ENCODE results near the gene MRPL55. TPM values are rescaled to one million over a fixed set of nuclear protein-coding genes. Genes with fewer than 3 reads are reported as not detected.

Gene MRPL55
- polyA plus RNA-seq, 3 donors from 2014 or later: 125 to 230 (median 129) TPM

DNA sequence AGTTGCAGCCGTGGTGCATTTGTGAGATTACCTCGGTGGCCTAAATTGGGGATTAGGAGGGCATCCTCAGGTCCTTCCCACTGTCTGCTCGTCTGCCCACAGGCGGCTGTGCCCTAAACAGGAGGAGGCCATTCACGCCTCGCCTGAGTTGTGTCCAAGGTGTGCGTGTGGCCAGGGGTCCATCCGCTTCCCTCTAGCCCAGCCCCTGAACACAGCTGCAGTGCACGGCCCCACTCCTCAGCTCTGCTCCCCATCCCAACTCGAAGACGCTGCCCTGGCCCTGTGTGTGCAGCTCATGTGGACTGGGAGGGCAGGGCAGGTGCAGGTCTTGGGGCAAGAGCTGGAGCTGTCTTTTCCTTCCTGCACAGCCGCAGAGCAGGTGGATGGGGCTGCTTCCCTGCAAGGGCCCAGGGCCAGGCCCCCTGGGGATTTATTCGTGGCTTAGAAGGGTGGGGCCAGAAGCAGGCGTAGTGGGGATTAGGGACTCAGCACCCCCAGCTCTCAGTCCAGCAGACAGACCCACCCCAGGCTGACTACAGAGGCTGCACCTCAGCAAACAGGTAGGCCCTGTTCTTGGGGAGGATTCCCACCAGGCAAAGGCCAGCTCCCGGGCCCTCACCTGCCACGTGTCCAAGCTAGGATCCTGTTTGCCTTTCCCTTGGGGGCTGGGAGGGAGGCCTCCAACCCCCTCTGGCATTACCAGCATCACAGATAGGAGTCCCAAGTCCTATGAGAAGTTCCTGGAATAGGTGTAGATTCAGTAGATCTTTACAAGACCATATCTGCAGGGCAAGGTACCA lies 35.3 kb upstream of the MRPL55 start:
- H3K27ac Mint-ChIP-seq: peak overlapping the region in 2 of 6 donors; percentile 43 to 96
- H3K9me3 Mint-ChIP-seq: no peaks in the 10 kb centered on the region
- peak overlapping the region in 2 of 5 donors; percentile 57 to 59 for H3K4me3 Mint-ChIP-seq
- H3K4me1 Mint-ChIP-seq: peaks cover 35 to 42% of the 10 kb centered on the region in 2 donors
- no peak for DNase-seq
- peaks cover 10 to 20% (median 10%) of the 10 kb centered on the region in 3 donors for H3K27me3 Mint-ChIP-seq (ENCODE audit: low read depth in 3 of 3)
- H3K36me3 Mint-ChIP-seq: no peaks in the 10 kb centered on the region

DNA sequence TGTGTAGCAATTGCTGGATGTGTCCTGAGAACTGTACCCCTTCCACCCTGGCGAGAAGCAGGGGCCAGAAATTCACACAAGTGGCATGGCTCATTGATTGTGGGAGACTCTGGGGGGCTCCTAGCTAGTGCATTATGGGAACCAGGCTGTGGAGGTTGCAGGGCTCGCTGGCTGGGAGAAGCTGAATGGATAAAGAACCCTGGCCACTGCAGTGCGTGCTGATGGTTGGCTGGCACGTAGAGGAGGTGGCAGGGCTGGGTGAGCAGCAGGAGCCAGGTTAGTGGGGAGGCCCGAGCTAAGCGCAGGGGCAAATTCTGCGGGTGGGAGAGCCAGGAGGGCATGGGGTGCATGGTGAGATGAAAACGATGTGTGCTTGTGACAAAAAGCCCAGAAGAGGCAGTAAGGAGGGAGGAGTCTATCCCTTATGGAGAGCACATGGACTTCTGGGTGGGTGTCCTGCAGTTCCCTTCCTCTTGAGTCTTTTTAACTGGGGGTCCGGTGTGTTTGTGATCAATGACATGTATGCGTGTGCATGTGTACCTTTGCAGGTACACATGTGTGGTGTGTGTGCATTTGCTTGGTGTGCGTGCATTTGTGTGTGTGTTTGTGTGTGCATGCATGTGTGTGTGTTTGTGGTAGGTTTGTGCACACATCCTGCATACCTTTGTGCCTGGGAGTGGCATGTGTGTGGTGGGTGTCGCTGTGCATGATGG lies 34.5 kb upstream of the MRPL55 start:
- peak overlapping the region; percentile 65 to 100 (median 90) for H3K27ac Mint-ChIP-seq
- H3K9me3 Mint-ChIP-seq: no peaks in the 10 kb centered on the region
- peak overlapping the region; percentile 41 to 99 (median 60) for H3K4me3 Mint-ChIP-seq
- no peak for DNase-seq
- peaks cover 10 to 20% (median 10%) of the 10 kb centered on the region in 3 donors for H3K27me3 Mint-ChIP-seq (ENCODE audit: low read depth in 3 of 3)
- no peaks in the 10 kb centered on the region for H3K36me3 Mint-ChIP-seq
- H3K4me1 Mint-ChIP-seq: peaks cover 35 to 42% of the 10 kb centered on the region in 2 donors

DNA sequence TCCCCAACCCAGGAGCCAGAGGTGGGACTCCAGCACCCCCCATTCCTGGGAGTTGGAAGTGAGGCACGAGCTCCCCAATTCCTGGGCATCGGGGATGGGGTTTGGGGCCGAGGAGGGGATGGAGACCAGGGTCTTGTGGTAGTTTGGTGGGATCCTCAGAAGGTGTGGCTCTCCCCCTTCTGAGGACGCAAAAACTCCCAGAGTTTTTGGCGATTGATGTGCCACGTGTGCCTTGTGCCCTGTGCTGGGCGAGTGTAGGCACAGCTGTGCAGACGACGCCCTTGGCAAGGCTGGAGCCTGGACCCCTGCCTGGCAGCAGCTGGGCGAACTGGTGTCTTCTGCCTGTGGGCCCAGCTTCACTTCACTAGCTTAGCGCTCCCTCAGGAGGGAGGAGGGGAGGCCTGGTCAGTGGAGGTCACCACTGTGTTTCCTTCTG lies 33.6 kb upstream of the MRPL55 start:
- H3K27ac Mint-ChIP-seq: peak overlapping the region; percentile 45 to 100 (median 99)
- peaks cover 35 to 42% of the 10 kb centered on the region in 2 donors for H3K4me1 Mint-ChIP-seq
- H3K4me3 Mint-ChIP-seq: peak overlapping the region; percentile 41 to 99 (median 59)
- no peak for DNase-seq
- H3K9me3 Mint-ChIP-seq: no peaks in the 10 kb centered on the region
- no peaks in the 10 kb centered on the region for H3K36me3 Mint-ChIP-seq
- peaks cover 8 to 20% (median 10%) of the 10 kb centered on the region in 3 donors for H3K27me3 Mint-ChIP-seq (ENCODE audit: low read depth in 3 of 3)

DNA sequence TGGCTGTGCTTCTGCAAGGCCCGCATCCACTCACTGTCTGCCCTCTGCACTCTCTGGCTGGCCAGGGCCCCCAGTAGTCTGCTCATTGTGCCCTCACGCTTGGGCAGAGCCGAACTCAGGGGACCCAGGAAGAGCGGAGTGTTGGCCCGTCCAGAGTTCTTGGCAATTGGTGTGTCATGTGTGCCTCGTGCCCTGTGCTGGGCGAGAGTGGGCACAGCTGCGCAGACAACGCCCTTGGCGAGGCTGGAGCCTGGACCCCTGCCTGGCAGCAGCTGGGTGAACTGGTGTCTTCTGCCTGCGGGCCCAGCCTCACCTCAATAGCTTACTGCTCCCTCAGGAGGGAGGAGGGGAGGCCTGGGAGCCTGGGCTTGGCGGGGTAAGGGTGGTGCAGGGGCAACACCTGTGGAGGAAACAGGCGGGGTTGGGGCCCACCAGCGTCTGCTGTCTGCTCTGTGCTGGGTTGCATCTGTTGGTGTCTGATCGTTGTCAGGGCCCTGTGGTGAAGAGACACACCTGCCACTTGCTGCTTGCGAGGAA lies 33.1 kb upstream of the MRPL55 start:
- H3K4me1 Mint-ChIP-seq: peaks cover 38 to 44% of the 10 kb centered on the region in 2 donors
- peak overlapping the region; percentile 93 to 99 (median 98) for H3K4me3 Mint-ChIP-seq
- H3K27ac Mint-ChIP-seq: peak overlapping the region; percentile 96 to 100 (median 99)
- DNase-seq: no peak
- no peaks in the 10 kb centered on the region for H3K9me3 Mint-ChIP-seq
- H3K36me3 Mint-ChIP-seq: no peaks in the 10 kb centered on the region
- H3K27me3 Mint-ChIP-seq (ENCODE audit: low read depth in 3 of 3): peaks cover 8 to 20% (median 10%) of the 10 kb centered on the region in 3 donors

DNA sequence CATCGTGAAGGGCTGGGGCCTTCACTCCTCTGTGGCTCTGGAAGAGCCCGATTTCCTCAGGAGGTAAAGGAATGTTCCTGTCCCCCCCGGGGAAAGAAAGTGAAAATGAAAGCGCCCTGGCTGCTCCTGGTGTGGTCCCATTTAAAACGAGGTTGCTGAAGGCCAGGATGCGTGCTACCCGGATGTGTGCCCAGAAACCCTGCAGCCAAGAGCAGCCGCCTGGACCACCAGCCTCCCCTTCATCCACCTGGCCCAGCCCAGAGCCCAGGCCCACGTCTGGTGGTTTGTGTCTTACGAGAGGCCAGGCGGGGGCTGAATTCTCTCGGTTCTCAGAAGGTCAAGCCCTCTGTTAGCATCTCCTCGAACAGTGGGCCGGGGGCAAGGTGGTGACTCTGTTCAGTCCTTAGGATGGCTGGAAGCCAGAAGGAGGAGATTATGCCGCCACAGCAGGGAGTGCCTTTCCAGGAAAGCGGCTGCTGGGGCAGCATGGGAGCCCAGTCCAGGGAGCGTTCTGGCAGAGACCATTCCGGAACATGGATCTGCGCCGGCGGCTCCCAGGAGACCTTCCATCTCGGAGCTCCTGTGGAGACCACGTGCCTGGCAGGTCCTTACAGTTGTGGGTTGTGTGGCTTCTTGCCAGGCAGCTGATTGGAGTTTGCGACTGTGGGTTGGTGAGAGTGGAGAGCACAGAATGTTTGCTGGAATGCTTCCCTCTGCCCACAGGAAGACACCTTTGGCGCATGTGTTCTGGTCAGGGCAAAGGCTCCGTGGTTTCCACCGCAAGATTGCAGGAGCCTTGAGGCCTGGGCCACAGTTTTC lies 32.3 kb upstream of the MRPL55 start:
- peak; percentile 42 to 56 (median 49) for DNase-seq
- H3K4me3 Mint-ChIP-seq: peak overlapping the region; percentile 93 to 99 (median 98)
- peaks cover 45 to 51% of the 10 kb centered on the region in 2 donors for H3K4me1 Mint-ChIP-seq
- no peaks in the 10 kb centered on the region for H3K36me3 Mint-ChIP-seq
- H3K27ac Mint-ChIP-seq: peak overlapping the region; percentile 96 to 100 (median 99)
- H3K27me3 Mint-ChIP-seq (ENCODE audit: low read depth in 3 of 3): peaks cover 8 to 20% (median 10%) of the 10 kb centered on the region in 3 donors
- no peaks in the 10 kb centered on the region for H3K9me3 Mint-ChIP-seq

DNA sequence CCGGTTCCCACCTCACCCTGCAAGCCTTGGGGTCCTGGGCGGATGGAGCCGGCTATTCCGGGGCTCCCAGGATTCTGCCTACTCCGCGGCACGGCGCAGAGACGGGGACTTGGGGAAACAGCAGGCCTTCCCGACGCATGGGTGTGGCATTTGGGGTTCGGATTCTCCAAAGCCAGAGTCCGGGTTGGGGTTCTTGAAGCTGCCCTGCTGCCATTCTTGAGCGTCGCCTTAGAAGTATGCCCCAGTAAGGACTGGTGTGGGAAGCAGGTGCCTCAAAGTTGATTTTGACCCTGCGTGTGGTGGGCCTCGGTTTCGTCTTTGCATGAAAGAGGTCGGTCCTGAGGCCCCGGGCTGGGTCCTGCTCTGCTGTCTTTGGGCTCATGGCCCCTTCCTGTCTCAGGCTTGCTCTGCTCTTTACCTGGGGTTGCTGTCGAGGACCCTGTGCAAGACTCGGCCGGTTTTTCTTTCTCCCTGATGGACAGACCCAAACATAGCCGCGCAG lies 31.7 kb upstream of the MRPL55 start:
- H3K4me1 Mint-ChIP-seq: peaks cover 46 to 51% of the 10 kb centered on the region in 2 donors
- H3K9me3 Mint-ChIP-seq: no peaks in the 10 kb centered on the region
- peak overlapping the region; percentile 93 to 99 (median 98) for H3K4me3 Mint-ChIP-seq
- DNase-seq: peak in 2 of 3 donors; percentile 22 to 31
- H3K36me3 Mint-ChIP-seq: no peaks in the 10 kb centered on the region
- H3K27ac Mint-ChIP-seq: peak overlapping the region; percentile 96 to 100 (median 99)
- H3K27me3 Mint-ChIP-seq (ENCODE audit: low read depth in 3 of 3): peaks cover 8 to 16% (median 10%) of the 10 kb centered on the region in 3 donors

DNA sequence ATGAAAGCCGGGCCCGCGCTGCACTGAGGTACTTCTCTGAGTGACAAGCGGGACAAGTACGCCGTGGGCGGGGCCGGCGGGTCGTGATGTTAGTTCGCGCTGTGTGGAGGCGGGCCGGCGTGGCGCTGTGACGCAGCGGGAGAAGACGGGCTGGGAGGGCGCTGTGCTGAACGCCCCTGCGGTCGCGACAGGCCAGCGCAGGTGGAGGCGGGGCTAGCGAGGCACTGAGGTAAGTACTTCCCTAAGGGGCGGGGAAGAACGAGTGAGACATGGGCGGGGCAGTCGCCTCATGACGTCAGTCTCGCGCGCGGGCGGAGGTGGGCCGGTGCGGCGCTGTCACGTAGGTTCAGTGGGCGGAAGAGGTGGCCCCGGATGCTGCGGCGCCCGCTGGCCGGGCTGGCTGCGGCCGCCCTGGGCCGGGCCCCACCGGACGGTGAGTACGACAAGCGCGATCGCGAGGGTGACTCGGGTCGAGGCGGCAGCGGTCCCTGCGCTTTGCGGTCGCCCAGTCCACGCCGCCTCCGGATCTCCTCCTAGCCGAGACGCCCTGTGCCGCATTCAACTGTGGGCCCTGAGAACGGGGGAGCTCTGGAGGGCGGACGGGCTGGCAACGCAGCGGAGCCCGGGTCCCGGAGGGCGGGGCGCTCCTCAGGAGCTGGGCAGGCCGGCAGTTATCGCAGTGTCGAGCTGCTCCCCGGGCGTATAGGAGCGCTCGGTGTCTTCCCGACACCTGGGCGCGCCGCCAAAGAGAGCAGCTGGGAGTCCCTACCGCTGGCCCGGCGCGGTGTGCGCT lies 31.0 kb upstream of the MRPL55 start, which contains the start of gene GUK1:
GUK1 (plus strand) TSS at position 349 of the 793 bp plus-strand sequence; CDS start at position 373, 24 bp downstream.
- no peaks in the 10 kb centered on the region for H3K36me3 Mint-ChIP-seq
- H3K27ac Mint-ChIP-seq: peak within 1 kb of the TSS; percentile 96 to 100 (median 99)
- H3K9me3 Mint-ChIP-seq: no peaks in the 10 kb centered on the region
- peak; percentile 100 for DNase-seq
- H3K4me3 Mint-ChIP-seq: peak within 1 kb of the TSS; percentile 93 to 99 (median 98)
- H3K4me1 Mint-ChIP-seq: peaks cover 46 to 51% of the 10 kb centered on the region in 2 donors
- H3K27me3 Mint-ChIP-seq (ENCODE audit: low read depth in 3 of 3): peaks cover 8 to 16% (median 10%) of the 10 kb centered on the region in 3 donors

DNA sequence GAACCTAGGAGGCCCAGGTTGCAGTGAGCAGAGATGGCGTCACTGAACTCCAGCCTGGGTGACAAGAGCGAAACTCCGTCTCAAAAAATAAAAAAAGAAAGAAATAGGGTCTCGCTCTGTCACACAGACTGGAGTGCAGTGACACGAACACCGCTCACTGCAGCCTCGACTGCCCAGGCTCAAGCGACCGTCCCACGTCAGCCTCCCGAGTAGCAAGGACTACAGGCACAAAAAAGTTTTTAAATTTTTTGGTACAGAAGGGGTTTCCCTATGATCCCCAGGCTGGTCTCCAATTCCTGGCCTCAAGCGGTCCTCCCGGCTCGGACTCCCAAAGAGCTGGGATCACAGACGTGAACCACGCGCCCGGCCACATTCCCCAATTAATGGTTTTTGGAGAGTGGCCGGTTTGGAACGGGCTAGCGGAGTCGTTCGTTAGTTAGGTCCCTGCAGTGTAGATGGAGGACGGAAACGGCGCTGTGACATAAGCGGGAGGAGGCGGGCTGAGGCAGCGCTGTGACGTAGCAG lies 30.4 kb upstream of the MRPL55 start:
- Mint-ChIP-seq H3K9me3 (no peaks in the 10 kb centered on the region), H3K27ac (peak overlapping the region; percentile 96 to 100 (median 99)), H3K4me3 (peak overlapping the region; percentile 93 to 99 (median 98)), H3K4me1 (peaks cover 46 to 48% of the 10 kb centered on the region in 2 donors), H3K27me3 (ENCODE audit: low read depth in 3 of 3) (peaks cover 8 to 16% (median 10%) of the 10 kb centered on the region in 3 donors), H3K36me3 (no peaks in the 10 kb centered on the region)
- DNase-seq: no peak

DNA sequence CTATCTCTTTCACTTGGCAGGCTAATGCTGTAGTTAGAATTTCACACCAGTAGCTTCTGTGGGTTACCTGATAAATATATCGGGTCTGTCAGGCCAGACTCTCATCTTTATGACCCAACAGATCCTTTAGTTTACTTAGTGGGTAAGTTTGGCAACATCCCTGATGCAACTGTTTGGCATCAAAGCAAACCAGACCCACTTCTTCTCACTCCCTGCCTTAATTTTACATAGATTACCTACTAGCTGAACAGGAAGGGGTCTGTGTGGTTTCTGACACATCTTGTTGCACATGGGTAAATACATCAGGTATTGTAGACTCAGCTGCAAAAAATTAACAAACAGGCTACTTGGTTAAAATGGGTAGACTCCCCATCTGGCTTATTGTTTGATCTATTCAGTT lies 27.8 kb upstream of the MRPL55 start:
- peak overlapping the region in 2 of 5 donors; percentile 0 to 10 for H3K4me3 Mint-ChIP-seq
- H3K36me3 Mint-ChIP-seq: no peaks in the 10 kb centered on the region
- H3K27me3 Mint-ChIP-seq (ENCODE audit: low read depth in 3 of 3): peaks cover 8 to 10% (median 10%) of the 10 kb centered on the region in 3 donors
- DNase-seq: peak; percentile 41 to 51 (median 45)
- peaks cover 25% of the 10 kb centered on the region in 2 donors for H3K4me1 Mint-ChIP-seq
- H3K9me3 Mint-ChIP-seq: no peaks in the 10 kb centered on the region
- peak overlapping the region; percentile 21 to 83 (median 73) for H3K27ac Mint-ChIP-seq

DNA sequence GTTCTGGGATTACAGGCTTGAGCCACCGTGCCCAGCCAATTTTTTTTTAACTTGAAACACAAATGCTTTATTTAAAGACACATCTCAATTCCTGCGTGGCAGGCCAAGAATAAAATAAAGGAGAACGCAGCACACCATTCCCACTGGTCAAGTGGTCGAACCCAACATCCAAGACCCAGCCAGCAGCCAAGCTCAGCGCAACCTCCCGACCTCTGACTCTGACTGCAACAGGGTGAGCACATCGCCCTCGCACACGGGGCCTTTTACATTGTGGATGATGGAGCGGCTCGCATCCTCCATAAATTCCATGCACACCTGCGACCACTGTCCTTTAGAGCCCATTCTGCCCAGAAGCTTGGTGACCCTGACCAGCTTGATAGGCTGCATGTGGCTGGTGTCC lies 25.5 kb upstream of the MRPL55 start:
- peaks cover under 1 to 3% (median 1%) of the 10 kb centered on the region in 3 donors for H3K27me3 Mint-ChIP-seq (ENCODE audit: low read depth in 3 of 3)
- H3K4me1 Mint-ChIP-seq: peaks cover 15 to 18% of the 10 kb centered on the region in 2 donors
- H3K36me3 Mint-ChIP-seq: no peaks in the 10 kb centered on the region
- no peak overlapping the region for H3K4me3 Mint-ChIP-seq
- DNase-seq: no peak
- no peaks in the 10 kb centered on the region for H3K9me3 Mint-ChIP-seq
- no peak overlapping the region for H3K27ac Mint-ChIP-seq

DNA sequence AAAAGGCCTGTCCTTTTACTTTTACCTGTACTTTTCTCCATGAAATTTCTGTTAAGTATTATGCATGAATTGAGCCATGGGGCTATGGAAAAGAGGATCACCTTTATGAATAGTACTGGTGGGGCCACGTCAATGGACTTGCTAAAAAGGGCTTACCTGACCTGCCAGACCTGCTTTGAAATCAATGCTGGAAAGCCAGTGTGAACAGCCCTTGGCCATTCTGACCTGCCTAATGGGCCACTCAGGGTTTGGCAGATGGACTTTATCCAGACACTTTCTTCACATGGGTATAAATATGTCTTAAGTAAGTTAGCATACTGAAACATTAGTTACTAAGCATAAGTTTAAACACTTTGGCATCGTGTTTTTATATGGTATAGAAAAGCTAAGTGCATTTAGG lies 22.7 kb upstream of the MRPL55 start:
- no peak overlapping the region for H3K27ac Mint-ChIP-seq
- peaks cover 0 to 5% (median 0%) of the 10 kb centered on the region in 3 donors for H3K27me3 Mint-ChIP-seq (ENCODE audit: low read depth in 3 of 3)
- H3K9me3 Mint-ChIP-seq: no peaks in the 10 kb centered on the region
- DNase-seq: no peak
- peaks cover 7 to 9% of the 10 kb centered on the region in 2 donors for H3K4me1 Mint-ChIP-seq
- no peaks in the 10 kb centered on the region for H3K36me3 Mint-ChIP-seq
- no peak overlapping the region for H3K4me3 Mint-ChIP-seq

DNA sequence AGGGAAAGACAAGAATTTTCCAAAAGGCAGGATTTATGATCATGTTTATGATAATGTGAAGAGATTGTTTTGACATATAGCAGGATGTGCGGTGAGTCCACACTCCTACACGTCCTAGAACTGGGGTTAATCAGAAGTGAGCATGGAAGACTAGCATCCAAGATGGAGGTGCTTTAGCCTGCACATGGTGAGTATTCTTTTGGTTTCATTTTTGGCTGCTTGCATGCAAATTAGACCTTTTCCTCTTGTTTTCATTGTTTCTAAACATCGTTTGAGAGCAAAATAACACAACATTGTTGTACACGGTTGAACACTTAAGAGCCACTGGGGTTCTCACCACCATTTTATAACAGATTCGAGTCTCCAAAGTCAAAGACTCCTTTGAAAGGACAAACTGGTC lies 16.1 kb upstream of the MRPL55 start:
- no peaks in the 10 kb centered on the region for H3K36me3 Mint-ChIP-seq
- no peak overlapping the region for H3K4me3 Mint-ChIP-seq
- no peaks in the 10 kb centered on the region for H3K9me3 Mint-ChIP-seq
- no peaks in the 10 kb centered on the region for H3K4me1 Mint-ChIP-seq
- H3K27me3 Mint-ChIP-seq (ENCODE audit: low read depth in 3 of 3): peaks cover 0 to 5% (median 0%) of the 10 kb centered on the region in 3 donors
- DNase-seq: no peak
- H3K27ac Mint-ChIP-seq: no peak overlapping the region

All from immature natural killer cell (primary cell).